Stimulated activated CD4-positive, alpha-beta T cell treated with anti-CD3 and anti-CD28 coated beads, Interleukin-4, amount 100 ng/mL, for 1 hour (primary cell): ENCODE results near the gene SULT1E1.

Experiments used
- DNase-seq: peaks from one replicate; pipeline ENCODE4 v3.0.0-alpha.2; 2020

The SULT1E1 gene

GRCh38 chr4:69860052-69860451 lies at the start of gene SULT1E1:
SULT1E1 (minus strand) TSS chr4:69860145; CDS start chr4:69857644, 2,501 bp downstream.
- no peak for DNase-seq

GRCh38 chr4:69909195-69909594 lies 49.2 kb upstream of the SULT1E1 start:
- no peak for DNase-seq

- DNase-seq: no peak
These were observed 47.2 kb upstream of the SULT1E1 start for GRCh38 chr4:69907151-69907550.

GRCh38 chr4:69896530-69897116 lies 36.7 kb upstream of the SULT1E1 start:
- no peak for DNase-seq

GRCh38 chr4:69894721-69895120 lies 34.8 kb upstream of the SULT1E1 start:
- DNase-seq: no peak

- no peak for DNase-seq
These were observed 34.2 kb upstream of the SULT1E1 start for GRCh38 chr4:69894186-69894585.

- DNase-seq: no peak
These were observed 28.4 kb upstream of the SULT1E1 start for GRCh38 chr4:69888336-69888735.

GRCh38 chr4:69882150-69882549 lies 22.2 kb upstream of the SULT1E1 start:
- DNase-seq: no peak

GRCh38 chr4:69881173-69881773 lies 21.3 kb upstream of the SULT1E1 start:
- peak; percentile 2 for DNase-seq

GRCh38 chr4:69878250-69878649 lies 18.3 kb upstream of the SULT1E1 start:
- no peak for DNase-seq

GRCh38 chr4:69877453-69877852 lies 17.5 kb upstream of the SULT1E1 start:
- DNase-seq: no peak

- DNase-seq: no peak
These were observed 16.1 kb upstream of the SULT1E1 start for GRCh38 chr4:69876071-69876470.

GRCh38 chr4:69875576-69875975 lies 15.6 kb upstream of the SULT1E1 start:
- DNase-seq: no peak

- DNase-seq: no peak
These were observed 14.6 kb upstream of the SULT1E1 start for GRCh38 chr4:69874507-69874906.

- no peak for DNase-seq
These were observed 1.8 kb upstream of the SULT1E1 start for GRCh38 chr4:69861756-69862155.

GRCh38 chr4:69860521-69861298 lies 765 bp upstream of the SULT1E1 start:
- no peak for DNase-seq

- no peak for DNase-seq
These were observed 732 bp downstream of the SULT1E1 start for GRCh38 chr4:69859140-69859685.

- DNase-seq: no peak
These were observed 1.3 kb downstream of the SULT1E1 start for GRCh38 chr4:69858690-69859089.

- DNase-seq: no peak
These were observed 4.1 kb downstream of the SULT1E1 start for GRCh38 chr4:69855822-69856221.

- no peak for DNase-seq
These were observed 10.0 kb downstream of the SULT1E1 start for GRCh38 chr4:69849969-69850368.

GRCh38 chr4:69849297-69849696 lies 10.6 kb downstream of the SULT1E1 start:
- DNase-seq: no peak

- DNase-seq: no peak
These were observed 11.9 kb downstream of the SULT1E1 start for GRCh38 chr4:69848028-69848427.

- DNase-seq: no peak
These were observed 16.0 kb downstream of the SULT1E1 start for GRCh38 chr4:69843932-69844331.

- DNase-seq: no peak
These were observed 16.6 kb downstream of the SULT1E1 start for GRCh38 chr4:69843301-69843700.
